CD4-positive, alpha-beta T cell (primary cell): Measurements from ENCODE around the gene ASXL3. TPM values are rescaled to one million over a fixed set of nuclear protein-coding genes. Genes with fewer than 3 reads are reported as not detected.

Experiments used
- ATAC-seq: fragments of 200-7000 bp; cut with Tn5 transposase; one replicate; pipeline ENCODE4 v1.10.0; 2022; ENCODE audit warnings: mild to moderate bottlenecking; ENCODE audit not compliant: poor library complexity
- CTCF ChIA-PET: fragments of 350-600 bp; sonication (Branson Sonifier 250); formaldehyde crosslinking; loops from one replicate; lab custom pipeline; 2021; ENCODE audit warnings: antibody characterized with exemption, inconsistent platforms; lab: Charles Lee
- POLR2A ChIA-PET: fragments of 350-600 bp; sonication (Branson Sonifier 250); formaldehyde crosslinking; loops from one replicate; lab custom pipeline; 2021; ENCODE audit warnings: antibody characterized with exemption, inconsistent platforms; lab: Charles Lee
- DNase-seq, 14 experiments: peaks; one replicate each; pipeline ENCODE4 v3.0.0-alpha.2; 2013 to 2020; ENCODE audit warnings: mixed read lengths in 2 of 14
- H3K27ac ChIP-seq, 2 donors: one replicate each; pipeline versions ENCODE4 v1.5.1 to v1.7.0; 2013; ENCODE audit warnings: low read length in 2 of 2, low read depth in 1 of 2, mild to moderate bottlenecking in 1 of 2
- H3K27me3 ChIP-seq, 2 experiments: 1 replicate in 1 of 2; 2 replicates in 1 of 2; pipeline versions ENCODE4 v1.6.1 to v1.7.0; 2013; ENCODE audit warnings: low read length in 2 of 2, control low read depth in 1 of 2, mild to moderate bottlenecking in 1 of 2, moderate library complexity in 1 of 2; ENCODE audit not compliant: insufficient read depth in 2 of 2, control insufficient read depth in 1 of 2
- H3K36me3 ChIP-seq: one replicate; pipeline ENCODE4 v1.6.1; 2013; ENCODE audit warnings: low read length, control low read depth; ENCODE audit not compliant: insufficient read depth
- H3K4me1 ChIP-seq: one replicate; pipeline ENCODE4 v1.6.1; 2013; ENCODE audit warnings: low read length, control low read depth; ENCODE audit not compliant: insufficient read depth
- H3K4me3 ChIP-seq: one replicate; pipeline ENCODE4 v1.5.1; 2013; ENCODE audit warnings: mild to moderate bottlenecking, low read length, moderate library complexity
- H3K9me3 ChIP-seq, 2 experiments: 1 replicate in 1 of 2; 2 replicates in 1 of 2; pipeline versions ENCODE4 v1.6.1 to v1.7.0; 2013; ENCODE audit warnings: low read length in 2 of 2, mild to moderate bottlenecking in 2 of 2, control low read depth in 1 of 2, moderate library complexity in 1 of 2; ENCODE audit not compliant: control insufficient read depth in 1 of 2, insufficient read depth in 1 of 2
- H3K27ac Mint-ChIP-seq: one replicate; pipeline ENCODE4 v1.8.0; 2020; ENCODE audit warnings: mixed read lengths
- H3K27me3 Mint-ChIP-seq: one replicate; pipeline ENCODE4 v1.8.0; 2021; ENCODE audit warnings: mixed read lengths
- H3K36me3 Mint-ChIP-seq: one replicate; pipeline ENCODE4 v1.8.0; 2021; ENCODE audit warnings: low read depth, mixed read lengths
- H3K4me1 Mint-ChIP-seq: one replicate; pipeline ENCODE4 v1.8.0; 2021; ENCODE audit warnings: low read depth, mixed read lengths
- H3K4me3 Mint-ChIP-seq: one replicate; pipeline ENCODE4 v1.8.0; 2020; ENCODE audit warnings: mild to moderate bottlenecking, mixed read lengths
- H3K9me3 Mint-ChIP-seq: one replicate; pipeline ENCODE4 v1.8.0; 2020; ENCODE audit warnings: mixed read lengths
- intact Hi-C, 2 experiments: fragments of 100-400 bp; cut with DNase I in 1 of 2; cut with micrococcal nuclease in 1 of 2; formaldehyde crosslinking; loops; one replicate each; pipeline versions ENCODE4 v1.15.1 to v1.9.0; 2023 to 2025; cut with DNase I, micrococcal nuclease
- total RNA-seq, 174 experiments: library from RNA in 2 of 174; stranded (reverse) in 2 of 174; gene quantifications; one replicate each; pipeline ENCODE4 v1.2.3 and lab custom pipeline; 2021 to 2026
- TF ChIP-seq, protein P1 (sequence below): fragments of 200-600 bp; IDR thresholded peaks from one replicate; pipeline ENCODE4 v1.8.0; 2022; ENCODE audit warnings: antibody characterized with exemption, mild to moderate bottlenecking

Gene ASXL3
- total RNA-seq, 2 experiments from 2014 or later = not detected

DNA sequence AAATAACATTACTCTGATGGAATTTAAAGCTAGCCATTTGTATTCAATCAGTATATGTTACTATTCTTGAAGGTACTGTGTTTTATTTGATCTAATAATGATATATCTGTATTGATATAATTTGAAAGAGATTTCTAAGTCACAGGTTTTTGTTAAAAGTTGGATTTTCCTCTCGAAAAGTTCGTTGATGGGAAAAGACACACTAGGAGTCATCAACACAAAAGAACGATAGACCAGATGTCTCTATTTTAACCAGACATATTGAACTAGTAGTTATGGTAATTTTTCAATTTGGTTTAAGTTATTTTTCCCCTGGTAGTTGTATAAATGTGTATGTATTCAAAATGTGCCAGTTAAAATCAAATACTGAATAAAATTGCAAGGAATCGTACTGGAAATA lies 2.5 kb downstream of the ASXL3 start:
- Mint-ChIP-seq H3K9me3 (no peaks in the 10 kb centered on the region), H3K27me3 (peaks cover 28% of the 10 kb centered on the region)
- POLR2A ChIA-PET = no interaction called here

DNA sequence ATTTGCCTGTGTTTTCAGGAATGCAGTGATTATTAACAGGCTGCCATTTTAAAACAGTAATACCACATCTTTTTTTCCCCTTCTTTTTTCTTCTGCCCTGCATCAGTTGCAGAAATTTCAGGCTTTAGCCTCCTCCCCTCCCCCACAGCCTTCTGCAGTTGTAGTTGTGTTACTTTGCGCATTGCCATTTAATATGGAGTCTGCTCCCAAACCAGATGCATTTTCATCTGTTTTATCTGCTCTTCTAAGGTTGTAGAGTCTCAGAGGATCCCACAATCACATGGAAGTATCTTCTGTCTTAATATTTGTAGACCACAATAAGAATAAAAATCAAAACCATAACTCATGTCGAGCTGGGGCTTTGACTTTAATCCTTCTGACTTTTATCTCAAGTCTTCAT lies 3.8 kb downstream of the ASXL3 start:
- no peak overlapping the region for H3K27ac ChIP-seq
- ATAC-seq (no peak), DNase-seq (no peak)
- TF ChIP-seq, protein P1, sequence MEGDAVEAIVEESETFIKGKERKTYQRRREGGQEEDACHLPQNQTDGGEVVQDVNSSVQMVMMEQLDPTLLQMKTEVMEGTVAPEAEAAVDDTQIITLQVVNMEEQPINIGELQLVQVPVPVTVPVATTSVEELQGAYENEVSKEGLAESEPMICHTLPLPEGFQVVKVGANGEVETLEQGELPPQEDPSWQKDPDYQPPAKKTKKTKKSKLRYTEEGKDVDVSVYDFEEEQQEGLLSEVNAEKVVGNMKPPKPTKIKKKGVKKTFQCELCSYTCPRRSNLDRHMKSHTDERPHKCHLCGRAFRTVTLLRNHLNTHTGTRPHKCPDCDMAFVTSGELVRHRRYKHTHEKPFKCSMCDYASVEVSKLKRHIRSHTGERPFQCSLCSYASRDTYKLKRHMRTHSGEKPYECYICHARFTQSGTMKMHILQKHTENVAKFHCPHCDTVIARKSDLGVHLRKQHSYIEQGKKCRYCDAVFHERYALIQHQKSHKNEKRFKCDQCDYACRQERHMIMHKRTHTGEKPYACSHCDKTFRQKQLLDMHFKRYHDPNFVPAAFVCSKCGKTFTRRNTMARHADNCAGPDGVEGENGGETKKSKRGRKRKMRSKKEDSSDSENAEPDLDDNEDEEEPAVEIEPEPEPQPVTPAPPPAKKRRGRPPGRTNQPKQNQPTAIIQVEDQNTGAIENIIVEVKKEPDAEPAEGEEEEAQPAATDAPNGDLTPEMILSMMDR = no peak
- ChIA-PET POLR2A (no interaction called here), CTCF (no interaction called here)
- peaks cover 0 to 10% of the 10 kb centered on the region in 2 experiments for H3K9me3 ChIP-seq
- Mint-ChIP-seq H3K4me1 (peaks cover 5% of the 10 kb centered on the region), H3K9me3 (peaks cover 2% of the 10 kb centered on the region), H3K27ac (no peak overlapping the region), H3K4me3 (no peak overlapping the region), H3K27me3 (peaks cover 20% of the 10 kb centered on the region), H3K36me3 (no peaks in the 10 kb centered on the region)
- H3K36me3 ChIP-seq = no peaks in the 10 kb centered on the region
- H3K27me3 ChIP-seq = peaks cover 13 to 17% of the 10 kb centered on the region in 2 experiments
- intact Hi-C loops = no loop called here
- H3K4me1 ChIP-seq = no peaks in the 10 kb centered on the region
- H3K4me3 ChIP-seq = no peak overlapping the region

More for the DNA sequence above, 2.5 kb downstream of the ASXL3 start:
- Mint-ChIP-seq H3K4me3 (no peak overlapping the region), H3K36me3 (no peaks in the 10 kb centered on the region), H3K4me1 (peaks cover 5% of the 10 kb centered on the region), H3K27ac (no peak overlapping the region)
- peaks cover 13 to 17% of the 10 kb centered on the region in 2 experiments for H3K27me3 ChIP-seq
- peaks cover 0 to 10% of the 10 kb centered on the region in 2 experiments for H3K9me3 ChIP-seq
- intact Hi-C loops = no loop called here
- TF ChIP-seq, protein P1 = no peak
- ATAC-seq (no peak), DNase-seq (no peak)
- no peaks in the 10 kb centered on the region for H3K36me3 ChIP-seq
- H3K4me1 ChIP-seq = no peaks in the 10 kb centered on the region
- H3K4me3 ChIP-seq = no peak overlapping the region
- H3K27ac ChIP-seq = no peak overlapping the region
- CTCF ChIA-PET = no interaction called here

DNA sequence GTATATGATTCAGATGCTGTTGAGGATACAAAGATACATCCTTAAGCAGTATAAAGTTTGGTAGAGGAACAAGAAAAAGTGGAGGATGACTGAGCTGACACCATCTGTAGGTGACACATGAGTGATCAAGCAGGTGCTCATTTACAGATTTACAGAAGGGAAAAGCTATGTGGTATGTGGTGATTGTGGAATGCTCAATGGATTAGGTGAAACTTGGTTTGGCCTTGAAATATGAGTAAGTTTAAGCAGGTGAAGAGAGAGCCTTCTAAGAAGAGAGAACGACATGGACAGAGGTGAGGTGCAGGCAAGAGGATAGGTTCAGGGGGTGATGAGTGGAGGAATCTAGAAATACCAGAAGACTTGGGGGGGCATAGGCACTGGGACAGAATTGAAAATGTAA lies 5.9 kb downstream of the ASXL3 start:
- TF ChIP-seq, protein P1 = no peak
- Histone ChIP-seq H3K36me3 (no peaks in the 10 kb centered on the region), H3K27ac (no peak overlapping the region), H3K9me3 (peaks cover 0 to 3% of the 10 kb centered on the region in 2 experiments), H3K27me3 (peaks cover 5 to 7% of the 10 kb centered on the region in 2 experiments), H3K4me3 (no peak overlapping the region), H3K4me1 (no peaks in the 10 kb centered on the region)
- peaks cover 9% of the 10 kb centered on the region for H3K9me3 Mint-ChIP-seq
- no peak overlapping the region for H3K4me3 Mint-ChIP-seq
- intact Hi-C loops = no loop called here
- no peak overlapping the region for H3K27ac Mint-ChIP-seq
- POLR2A ChIA-PET = no interaction called here
- H3K4me1 Mint-ChIP-seq = no peaks in the 10 kb centered on the region
- peaks cover 12% of the 10 kb centered on the region for H3K27me3 Mint-ChIP-seq
- H3K36me3 Mint-ChIP-seq = no peaks in the 10 kb centered on the region
- DNase-seq = no peak
- no peak for ATAC-seq
- CTCF ChIA-PET = no interaction called here
